DOHH2 (cell line): ENCODE data around the gene ESRRA.

Source experiments
- H3F3A ChIP-seq: fragments of 200-600 bp; sonication (generic), shearing (Covaris generic); 2 replicates; pipeline ENCODE4 v1.6.0; 2016; ENCODE audit warnings: antibody characterized with exemption, mild to moderate bottlenecking; ENCODE audit not compliant: control insufficient read depth, insufficient read depth
- H3K27ac ChIP-seq: fragments of 200-600 bp; sonication (generic); 2 replicates; pipeline ENCODE4 v1.5.1; 2014; ENCODE audit warnings: low read depth, mild to moderate bottlenecking, low read length, moderate library complexity
- H3K27me3 ChIP-seq: fragments of 200-600 bp; sonication (generic); 2 replicates; pipeline ENCODE4 v1.6.1; 2014; ENCODE audit warnings: mild to moderate bottlenecking, low read length, mixed read lengths; ENCODE audit not compliant: control insufficient read depth
- H3K36me3 ChIP-seq: fragments of 200-600 bp; sonication (generic); 2 replicates; pipeline ENCODE4 v1.6.1; 2014; ENCODE audit warnings: mild to moderate bottlenecking, low read length, moderate library complexity, mixed read lengths; ENCODE audit not compliant: control insufficient read depth
- H3K4me1 ChIP-seq: fragments of 200-600 bp; sonication (generic); 2 replicates; pipeline ENCODE4 v1.6.1; 2014; ENCODE audit warnings: mild to moderate bottlenecking, low read length, mixed read lengths; ENCODE audit not compliant: control insufficient read depth
- H3K4me2 ChIP-seq: fragments of 200-600 bp; sonication (generic); 2 replicates; pipeline ENCODE4 v1.6.0; 2014; ENCODE audit warnings: mild to moderate bottlenecking, low read length, moderate library complexity
- H3K4me3 ChIP-seq: fragments of 200-600 bp; sonication (generic); 2 replicates; pipeline ENCODE4 v1.5.1; 2014; ENCODE audit warnings: mild to moderate bottlenecking, low read length, mixed read lengths
- H3K79me2 ChIP-seq: fragments of 200-600 bp; sonication (generic); 2 replicates; pipeline ENCODE4 v1.6.1; 2014; ENCODE audit warnings: mild to moderate bottlenecking, low read length, mixed read lengths; ENCODE audit not compliant: control insufficient read depth
- H3K9me2 ChIP-seq: fragments of 200-600 bp; sonication (generic); replicated peaks from 2 replicates; pipeline ENCODE4 v1.6.1; 2014; ENCODE audit warnings: mild to moderate bottlenecking, low read length, mixed read lengths; ENCODE audit not compliant: control insufficient read depth
- H3K9me3 ChIP-seq: fragments of 200-600 bp; sonication (generic); 2 replicates; pipeline ENCODE4 v1.6.1; 2014; ENCODE audit warnings: antibody characterized with exemption, low read length, mixed read lengths; ENCODE audit not compliant: control insufficient read depth, insufficient read depth
- H4K20me1 ChIP-seq: fragments of 200-600 bp; sonication (generic); 2 replicates; pipeline ENCODE4 v1.6.0; 2014; ENCODE audit warnings: low read depth, mild to moderate bottlenecking, antibody characterized with exemption, low read length, moderate library complexity; ENCODE audit not compliant: control insufficient read depth, insufficient read depth
- CTCF ChIP-seq: fragments of 200-600 bp; sonication (generic); IDR thresholded peaks from one replicate; pipeline ENCODE4 v1.5.1; 2014; ENCODE audit warnings: antibody characterized with exemption, mild to moderate bottlenecking, low read depth, low read length; ENCODE audit not compliant: poor library complexity, severe bottlenecking
- EZH2phosphoT487 ChIP-seq: fragments of 200-600 bp; sonication (generic); IDR thresholded peaks from 2 replicates; pipeline ENCODE4 v1.6.1; 2017; ENCODE audit warnings: borderline replicate concordance, mild to moderate bottlenecking, antibody characterized with exemption, low read length, moderate library complexity, mixed read lengths

Gene ESRRA

GRCh38 chr11:64261556-64262080 lies 43.7 kb upstream of the ESRRA start:
- peaks cover 40% of the 10 kb centered on the region for H3K36me3 ChIP-seq
- no peaks in the 10 kb centered on the region for H3K27me3 ChIP-seq
- H3K9me2 ChIP-seq: no peaks in the 10 kb centered on the region
- H3K4me1 ChIP-seq: no peaks in the 10 kb centered on the region
- no peak overlapping the region for H3K4me3 ChIP-seq
- no peaks in the 10 kb centered on the region for H3F3A ChIP-seq
- no peak overlapping the region for H3K27ac ChIP-seq
- H3K79me2 ChIP-seq: no peaks in the 10 kb centered on the region
- TF ChIP-seq CTCF: no peak
- no peak for TF ChIP-seq EZH2phosphoT487
- no peaks in the 10 kb centered on the region for H4K20me1 ChIP-seq
- H3K9me3 ChIP-seq: no peaks in the 10 kb centered on the region
- H3K4me2 ChIP-seq: no peak overlapping the region

GRCh38 chr11:64262271-64263002 lies 42.9 kb upstream of the ESRRA start:
- Histone ChIP-seq H3K4me2 (no peak overlapping the region), H3K4me3 (no peak overlapping the region), H4K20me1 (no peaks in the 10 kb centered on the region), H3K27ac (no peak overlapping the region), H3K79me2 (no peaks in the 10 kb centered on the region), H3K27me3 (no peaks in the 10 kb centered on the region), H3K4me1 (no peaks in the 10 kb centered on the region), H3K36me3 (peaks cover 39% of the 10 kb centered on the region), H3F3A (no peaks in the 10 kb centered on the region), H3K9me3 (no peaks in the 10 kb centered on the region), H3K9me2 (no peaks in the 10 kb centered on the region)
- TF ChIP-seq EZH2phosphoT487: no peak
- no peak for TF ChIP-seq CTCF

- H3K4me1 ChIP-seq: peaks cover 7% of the 10 kb centered on the region
- H3K79me2 ChIP-seq: peaks cover 1% of the 10 kb centered on the region
- H3F3A ChIP-seq: no peaks in the 10 kb centered on the region
- TF ChIP-seq EZH2phosphoT487 (no peak), CTCF (no peak)
- H3K27ac ChIP-seq: no peak overlapping the region
- no peak overlapping the region for H3K4me3 ChIP-seq
- H3K36me3 ChIP-seq: peaks cover 37% of the 10 kb centered on the region
- no peaks in the 10 kb centered on the region for H3K27me3 ChIP-seq
- H3K9me3 ChIP-seq: no peaks in the 10 kb centered on the region
- H3K4me2 ChIP-seq: no peak overlapping the region
- no peaks in the 10 kb centered on the region for H4K20me1 ChIP-seq
- H3K9me2 ChIP-seq: no peaks in the 10 kb centered on the region
Measured at GRCh38 chr11:64263021-64263946, 42.0 kb upstream of the ESRRA start.
